Ishikawa (cell line): ENCODE data around the gene CIPC.

ENCODE experiments used
- CEBPB ChIP-seq: IDR thresholded peaks from 2 replicates; pipeline ENCODE4 v1.6.1; 2012
- CREB1 ChIP-seq: IDR thresholded peaks from 2 replicates; pipeline ENCODE4 v1.6.1; 2012; ENCODE audit warnings: low read depth
- EGR1 ChIP-seq: IDR thresholded peaks from 2 replicates; pipeline ENCODE4 v1.6.1; 2012
- EP300 ChIP-seq: IDR thresholded peaks from 2 replicates; pipeline ENCODE4 v1.6.1; 2012; ENCODE audit warnings: borderline replicate concordance
- FOXM1 ChIP-seq: IDR thresholded peaks from 2 replicates; pipeline ENCODE4 v1.6.1; 2012; ENCODE audit warnings: low read depth, borderline replicate concordance
- MAX ChIP-seq: IDR thresholded peaks from 2 replicates; pipeline ENCODE4 v1.6.1; 2012
- NFIC ChIP-seq: IDR thresholded peaks from 2 replicates; pipeline ENCODE4 v1.6.1; 2012
- RAD21 ChIP-seq: IDR thresholded peaks from 2 replicates; pipeline ENCODE4 v1.6.1; 2012; ENCODE audit warnings: low read depth
- REST ChIP-seq: IDR thresholded peaks from 2 replicates; pipeline ENCODE4 v1.6.1; 2012; ENCODE audit warnings: low read depth, mild to moderate bottlenecking
- TAF1 ChIP-seq: IDR thresholded peaks from 2 replicates; pipeline ENCODE4 v1.6.1; 2012; ENCODE audit warnings: low read depth, mild to moderate bottlenecking
- TCF12 ChIP-seq: IDR thresholded peaks from 2 replicates; pipeline ENCODE4 v1.6.1; 2012; ENCODE audit warnings: low read depth
- TEAD4 ChIP-seq: IDR thresholded peaks from 2 replicates; pipeline ENCODE4 v1.6.1; 2012
- USF1 ChIP-seq: IDR thresholded peaks from 2 replicates; pipeline ENCODE4 v1.6.1; 2012
- YY1 ChIP-seq: IDR thresholded peaks from 2 replicates; pipeline ENCODE4 v1.6.1; 2012; ENCODE audit warnings: low read depth
- ZBTB7A ChIP-seq: IDR thresholded peaks from 2 replicates; pipeline ENCODE4 v1.6.1; 2012; ENCODE audit warnings: low read depth

CIPC gene

GRCh38 chr14:77100961-77101360, 2.9 kb downstream of the CIPC start:
- TF ChIP-seq TEAD4, result no peak
- no peak for TF ChIP-seq YY1
- no peak for TF ChIP-seq TCF12
- no peak for TF ChIP-seq EGR1
- no peak for TF ChIP-seq ZBTB7A
- TF ChIP-seq MAX, result no peak
- no peak for TF ChIP-seq NFIC
- TF ChIP-seq RAD21, result no peak
- no peak for TF ChIP-seq REST
- no peak for TF ChIP-seq CREB1
- no peak for TF ChIP-seq CEBPB
- TF ChIP-seq USF1, result no peak
- no peak for TF ChIP-seq FOXM1
- no peak for TF ChIP-seq TAF1
- no peak for TF ChIP-seq EP300

- TF ChIP-seq MAX, result no peak
These were observed 4.1 kb downstream of the CIPC start for GRCh38 chr14:77102154-77102553.

- TF ChIP-seq YY1 (no peak), RAD21 (no peak), CEBPB (no peak), EGR1 (no peak), CREB1 (no peak), FOXM1 (no peak), USF1 (no peak), MAX (no peak), TCF12 (no peak), TAF1 (no peak), TEAD4 (no peak), NFIC (no peak), REST (no peak), ZBTB7A (no peak), EP300 (no peak)
These were observed 5.4 kb downstream of the CIPC start for GRCh38 chr14:77103475-77103874.

- TF ChIP-seq EGR1 (no peak), TAF1 (no peak)
These were observed 5.9 kb downstream of the CIPC start for GRCh38 chr14:77103951-77104350.

- TF ChIP-seq TAF1, result no peak
- TF ChIP-seq CREB1, result no peak
- TF ChIP-seq FOXM1, result no peak
- no peak for TF ChIP-seq YY1
- no peak for TF ChIP-seq TEAD4
- TF ChIP-seq CEBPB, result no peak
- TF ChIP-seq RAD21, result no peak
- TF ChIP-seq TCF12, result no peak
- TF ChIP-seq ZBTB7A, result no peak
- TF ChIP-seq EGR1, result no peak
- TF ChIP-seq USF1, result no peak
- TF ChIP-seq NFIC, result no peak
- TF ChIP-seq MAX, result no peak
- TF ChIP-seq REST, result no peak
- no peak for TF ChIP-seq EP300
These were observed 6.3 kb downstream of the CIPC start for GRCh38 chr14:77104393-77104792.
